Forelimb muscle (tissue), 1 donor: ENCODE results near the gene COX19. TPM values are rescaled to one million over a fixed set of nuclear protein-coding genes. Genes with fewer than 3 reads are reported as not detected.

Source experiments
- polyA plus RNA-seq: library from polyadenylated mRNA; unstranded; fragments of 120-200 nt; gene quantifications from one replicate; pipeline ENCODE4 v1.2.1, GENCODE V29; 2013; ENCODE audit not compliant: insufficient read length

Gene COX19
- polyA plus RNA-seq, 1 donor = 11.6 TPM

Other genes with a start within 250 kb of the COX19 start
- 29.8 TPM for gene DNAAF5, start 248.8 kb downstream of the COX19 start, polyA plus RNA-seq
- 28.8 TPM for gene PRKAR1B, start 248.3 kb downstream of the COX19 start, polyA plus RNA-seq
- gene SUN1, start 143.1 kb downstream of the COX19 start, polyA plus RNA-seq = 218 TPM
- gene GET4, start 99.0 kb downstream of the COX19 start, polyA plus RNA-seq = 46.7 TPM
- 3.2 TPM for gene ADAP1, start 20.9 kb downstream of the COX19 start, polyA plus RNA-seq
- gene CYP2W1, start 7.6 kb upstream of the COX19 start, polyA plus RNA-seq = 0.59 TPM
- gene GPR146, start 69.0 kb upstream of the COX19 start, polyA plus RNA-seq = 4.4 TPM
- 14.4 TPM for gene GPER1, start 112.6 kb upstream of the COX19 start, polyA plus RNA-seq
- gene ZFAND2A, start 184.6 kb upstream of the COX19 start, polyA plus RNA-seq = 13.1 TPM